ENCODE results near the gene LOXHD1. TPM values are rescaled to one million over a fixed set of nuclear protein-coding genes. Genes with fewer than 3 reads are reported as not detected.

LOXHD1 gene
- total and polyA plus RNA-seq, 2 of the 4 experiments (the other 2 are of a cell fraction) = not detected

GRCh38 chr18:46481847-46482245, 175.2 kb downstream of the LOXHD1 start:
- no peak overlapping the region for H3K4me3 ChIP-seq (ENCODE audit: insufficient read depth, low read depth, low read length)
- BruUV-seq (replicated peaks) = no TSS peak
- H3K9ac ChIP-seq (ENCODE audit: low read depth, low read length) = no peak overlapping the region
- no peak overlapping the region for H4K91ac ChIP-seq (ENCODE audit: insufficient read depth, low read depth, low read length)
- H3K9me3 ChIP-seq (ENCODE audit: control insufficient read depth, insufficient read depth, low read length) = no peaks in the 10 kb centered on the region
- H2BK15ac ChIP-seq (ENCODE audit: low read depth, low read length) = no peak overlapping the region
- no peaks in the 10 kb centered on the region for H4K20me1 ChIP-seq (ENCODE audit: insufficient read depth, low read length)
- H3K14ac ChIP-seq (replicated peaks; ENCODE audit: low read depth, low read length) = no peak overlapping the region
- no peak overlapping the region for H3K4me2 ChIP-seq (ENCODE audit: low read depth, low read length)
- H3K27me3 ChIP-seq (ENCODE audit: control insufficient read depth, insufficient read depth, low read length) = no peaks in the 10 kb centered on the region; the same call in 1 of the 2 replicates
- no peak overlapping the region for H2BK120ac ChIP-seq (ENCODE audit: low read depth, low read length)
- no peak overlapping the region for H2AK5ac ChIP-seq (ENCODE audit: low read depth, low read length)
- H3K79me1 ChIP-seq (ENCODE audit: low read depth in 1 of 2, low read length in 2 of 2) = no peaks in the 10 kb centered on the region
- H4K5ac ChIP-seq (ENCODE audit: low read depth, low read length) = no peak overlapping the region
- TF ChIP-seq MAFK (IDR thresholded peaks at IDR 0.05; ENCODE audit: low read depth, low read length) = no peak
- no peak for TF ChIP-seq RAD21 (IDR thresholded peaks at IDR 0.05; ENCODE audit: low read length)
- TF ChIP-seq MXI1 (IDR thresholded peaks at IDR 0.05; ENCODE audit: borderline replicate concordance, low read depth, low read length) = no peak
- no peak for TF ChIP-seq USF2 (IDR thresholded peaks at IDR 0.05; ENCODE audit: low read depth, low read length)
- no peak for TF ChIP-seq CEBPB (IDR thresholded peaks at IDR 0.05; ENCODE audit: low read depth, low read length)
- TF ChIP-seq SMC3 (IDR thresholded peaks at IDR 0.05; ENCODE audit: low read depth, low read length) = no peak
- no peak for TF ChIP-seq MAZ (IDR thresholded peaks at IDR 0.05; ENCODE audit: borderline replicate concordance, low read depth, low read length)
- TF ChIP-seq ELK1 (IDR thresholded peaks at IDR 0.05; ENCODE audit: borderline replicate concordance, low read depth, low read length) = no peak
- TF ChIP-seq RFX5 (IDR thresholded peaks at IDR 0.05; ENCODE audit: low read depth, low read length) = no peak
- TF ChIP-seq NFE2L2 (IDR thresholded peaks at IDR 0.05; ENCODE audit: low read depth, low read length) = no peak
- TF ChIP-seq CHD1 (IDR thresholded peaks at IDR 0.05; ENCODE audit: low read depth, low read length) = no peak
- no peak for TF ChIP-seq POLR2A (IDR thresholded peaks at IDR 0.05; ENCODE audit: low read depth, low read length)
- TF ChIP-seq BHLHE40 (IDR thresholded peaks at IDR 0.05; ENCODE audit: low read depth, low read length) = no peak
- TF ChIP-seq RCOR1 (IDR thresholded peaks at IDR 0.05; ENCODE audit: insufficient replicate concordance, low read length) = no peak
- TF ChIP-seq FOS (IDR thresholded peaks at IDR 0.05; ENCODE audit: low read depth, low read length) = no peak
- no peak for TF ChIP-seq CTCF (conservative IDR thresholded peaks at IDR 0.05; ENCODE audit: low read depth, low read length)
- no peak overlapping the region for H3K18ac ChIP-seq (ENCODE audit: low read depth, low read length)
- no peaks in the 10 kb centered on the region for H3K4me1 ChIP-seq (ENCODE audit: control insufficient read depth, insufficient read depth, low read length)
- CTCF ChIA-PET = interaction anchor here (1.0 to 1.3 kb wide), 2 partner anchors 10 to 309 kb away, joined by 5 read pairs; a partner anchor contains a TSS
- no peaks in the 10 kb centered on the region for H3K36me3 ChIP-seq (ENCODE audit: control insufficient read depth, insufficient read depth, low read length)
- H3K56ac ChIP-seq (ENCODE audit: extremely low read depth, insufficient read depth, low read length) = no peak overlapping the region
- no peak overlapping the region for H3K23ac ChIP-seq (ENCODE audit: low read depth, low read length)
- dilution Hi-C loops (cut with HindIII; ENCODE audit: low sequenced_read_pairs, unreplicated experiment) = no loop called here
- in situ Hi-C loops (cut with MboI; ENCODE audit: low sequenced_read_pairs) = loop anchor here (10.0 kb wide), 1 partner anchor 197 kb away; no protein-coding TSS in a partner anchor
- intact Hi-C loops (cut with micrococcal nuclease) = loop anchor here (1.0 kb wide), 3 partner anchors 201 to 334 kb away; no protein-coding TSS in a partner anchor
- no peak overlapping the region for H4K8ac ChIP-seq (ENCODE audit: low read depth in 2 of 2, low read length in 2 of 2)
- no peak overlapping the region for H2AK9ac ChIP-seq (replicated peaks; ENCODE audit: low read depth, low read length, poor library complexity)
- no peak for ATAC-seq (ENCODE audit: low read depth)
- POLR2A ChIA-PET (ENCODE audit: unreplicated experiment) = no interaction called here
- H2BK5ac ChIP-seq (ENCODE audit: low read depth, low read length, poor library complexity, severe bottlenecking) = no peak overlapping the region
- WGBS, 2 experiments (ENCODE audit: extremely low coverage in 2 of 2, insufficient read length in 1 of 2) = no CpG with 5 or more reads among the region's 1 CpG
- no peak for DNase-seq
- H3K9me1 ChIP-seq (ENCODE audit: insufficient read depth, low read length) = no peaks in the 10 kb centered on the region
- H2BK20ac ChIP-seq (ENCODE audit: low read depth, low read length) = no peak overlapping the region
- no peak overlapping the region for H3K27ac ChIP-seq (ENCODE audit: insufficient read depth, low read length)
- H2AFZ ChIP-seq (replicated peaks; ENCODE audit: low read length, poor library complexity) = no peak overlapping the region
- no peak overlapping the region for H3K4ac ChIP-seq (ENCODE audit: low read depth, low read length)
